Suprapubic skin (tissue), 4 donors: ENCODE data around the gene GPD1.

Source experiments
- CTCF ChIP-seq, 2 donors: fragments of 200-600 bp in 1 of 2; fragments of 450-650 bp in 1 of 2; sonication (generic) in 1 of 2; IDR thresholded peaks; one replicate each; pipeline ENCODE4 v1.5.1; 2016 to 2019; ENCODE audit warnings: antibody characterized with exemption in 2 of 2, mild to moderate bottlenecking in 1 of 2, moderate library complexity in 1 of 2
- EP300 ChIP-seq: sonication (generic); formaldehyde crosslinking; IDR thresholded peaks from one replicate; pipeline ENCODE4 v1.6.1; 2017; ENCODE audit warnings: antibody characterized with exemption
- POLR2A ChIP-seq, 2 donors: fragments of 450-650 bp; IDR thresholded peaks; one replicate each; pipeline ENCODE4 v1.6.1; 2017; ENCODE audit warnings: antibody characterized with exemption in 2 of 2, mild to moderate bottlenecking in 2 of 2, moderate library complexity in 2 of 2
- POLR2AphosphoS5 ChIP-seq, 3 donors: sonication (generic); formaldehyde crosslinking; IDR thresholded peaks; one replicate each; pipeline ENCODE4 v1.6.1; 2017; ENCODE audit warnings: antibody characterized with exemption in 3 of 3

GRCh38 chr12:50079771-50080170 lies 24.0 kb upstream of the GPD1 start:
- TF ChIP-seq EP300 (no peak), POLR2AphosphoS5 (IDR thresholded peaks at IDR 0.05) (no peak), CTCF (IDR thresholded peaks at IDR 0.05) (no peak), POLR2A (IDR thresholded peaks at IDR 0.05) (no peak)
